ENCODE results near the gene OR5K1.

The OR5K1 gene

GRCh38 chr3:98501863-98502576 lies 39.0 kb downstream of the OR5K1 start:
- ChIA-PET POLR2A (no interaction called here), CTCF (no interaction called here)
- TF ChIP-seq PRDM10 (tag by site-specific recombination; IDR thresholded peaks at IDR 0.05) (no peak), BCL6B (tag by site-specific recombination; IDR thresholded peaks at IDR 0.05) (no peak), HOXC10 (CRISPR knock-in tag; IDR thresholded peaks at IDR 0.05) (no peak), ZNF530 (tag by site-specific recombination; IDR thresholded peaks at IDR 0.05; ENCODE audit: low read depth) (no peak), ZNF341 (tag by site-specific recombination; IDR thresholded peaks at IDR 0.05; ENCODE audit: low read depth) (no peak), ZNF324 (tag by site-specific recombination; IDR thresholded peaks at IDR 0.05) (no peak), ZNF148 (tag by site-specific recombination; IDR thresholded peaks at IDR 0.05; ENCODE audit: borderline replicate concordance) (no peak), REPIN1 (tag by site-specific recombination; IDR thresholded peaks at IDR 0.05; ENCODE audit: low read depth) (no peak), GLI2 (tag by site-specific recombination; IDR thresholded peaks at IDR 0.05; ENCODE audit: borderline replicate concordance, low read depth) (no peak), IKZF3 (tag by site-specific recombination; IDR thresholded peaks at IDR 0.05) (no peak), ZSCAN23 (tag by site-specific recombination; IDR thresholded peaks at IDR 0.05) (no peak), ZNF274 (IDR thresholded peaks at IDR 0.05; ENCODE audit: low read length) (no peak), ZNF274 (tag by site-specific recombination; IDR thresholded peaks at IDR 0.05; ENCODE audit: borderline replicate concordance) (no peak), ZNF692 (tag by site-specific recombination; IDR thresholded peaks at IDR 0.05) (no peak), ZNF658 (tag by site-specific recombination; IDR thresholded peaks at IDR 0.05) (no peak), ZNF280D (tag by site-specific recombination; IDR thresholded peaks at IDR 0.05) (no peak), ZNF18 (tag by site-specific recombination; IDR thresholded peaks at IDR 0.05) (no peak)
- H3K27ac ChIP-seq (ENCODE audit: extremely low read depth, low read depth, low read length), result no peak overlapping the region
- no peak overlapping the region for H3K4me3 ChIP-seq (ENCODE audit: low read depth, low read length)
- H3K9me3 ChIP-seq (ENCODE audit: control insufficient read depth, insufficient read depth, low read depth, low read length), result no peaks in the 10 kb centered on the region
- no peaks in the 10 kb centered on the region for H3K36me3 ChIP-seq (ENCODE audit: control insufficient read depth in 2 of 2, insufficient read depth in 1 of 2, low read length in 2 of 2)
- H3K4me1 ChIP-seq (ENCODE audit: control insufficient read depth, insufficient read depth, low read length), result no peaks in the 10 kb centered on the region

Measured in HEK293 (cell line).